Inflammatory macrophage treated with lipopolysaccharide for 1 hour (primary cell): ENCODE data around the gene ZBTB46.
"Not testable (repeated sequence)": the region's sequence is repeated elsewhere in the genome, so short reads cannot be mapped to it uniquely, and the experiment has no call there.

Source experiments
- DNase-seq, 2 donors: peaks; one replicate each; pipeline ENCODE4 v3.0.0-alpha.2; 2020 to 2022

ZBTB46 gene

GRCh38 chr20:63785691-63786131, 45.4 kb downstream of the ZBTB46 start:
- DNase-seq = no peak

DNA sequence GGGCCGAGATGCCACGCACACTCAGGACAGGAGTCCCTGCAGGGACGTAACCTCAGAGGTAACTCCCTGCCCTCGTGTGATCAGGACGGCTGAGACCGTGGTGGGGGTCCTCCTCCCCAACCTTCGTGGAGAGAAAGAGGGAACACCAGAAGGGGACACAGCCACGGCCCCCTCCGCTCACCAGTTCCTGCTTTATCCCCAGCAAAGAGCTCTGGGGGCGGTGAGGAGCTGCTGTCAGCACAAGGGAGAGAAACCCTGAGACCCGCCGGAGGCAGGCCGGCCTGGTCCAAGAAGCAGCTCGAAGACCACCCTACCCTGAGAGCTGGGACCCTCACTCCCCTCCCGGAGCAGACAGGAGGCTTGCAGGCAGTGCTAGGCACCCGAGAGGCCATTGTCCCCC, 47.1 kb downstream of the ZBTB46 start:
- no peak for DNase-seq

DNA sequence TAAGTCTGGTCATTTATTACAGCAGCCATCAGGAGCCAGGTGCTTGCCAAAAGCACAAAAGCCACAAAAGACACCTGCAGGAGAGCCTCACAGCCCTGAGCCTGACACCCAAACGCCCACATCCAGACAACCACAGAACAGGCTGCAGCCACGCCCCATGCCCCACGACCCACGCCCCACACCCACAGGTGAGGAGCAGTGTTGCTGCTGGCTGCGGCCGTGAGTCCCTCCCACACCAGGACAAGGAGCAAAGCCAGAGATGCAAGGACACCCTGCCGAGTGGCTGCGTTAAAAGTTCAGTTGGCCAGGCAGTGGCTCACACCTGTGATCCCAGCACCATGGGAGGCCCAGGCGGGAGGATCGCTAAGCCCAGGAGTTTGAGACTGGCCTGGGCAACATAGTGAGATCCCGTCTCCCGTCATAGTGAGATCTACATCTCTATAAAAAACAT, 48.5 kb downstream of the ZBTB46 start:
- DNase-seq = no peak

DNA sequence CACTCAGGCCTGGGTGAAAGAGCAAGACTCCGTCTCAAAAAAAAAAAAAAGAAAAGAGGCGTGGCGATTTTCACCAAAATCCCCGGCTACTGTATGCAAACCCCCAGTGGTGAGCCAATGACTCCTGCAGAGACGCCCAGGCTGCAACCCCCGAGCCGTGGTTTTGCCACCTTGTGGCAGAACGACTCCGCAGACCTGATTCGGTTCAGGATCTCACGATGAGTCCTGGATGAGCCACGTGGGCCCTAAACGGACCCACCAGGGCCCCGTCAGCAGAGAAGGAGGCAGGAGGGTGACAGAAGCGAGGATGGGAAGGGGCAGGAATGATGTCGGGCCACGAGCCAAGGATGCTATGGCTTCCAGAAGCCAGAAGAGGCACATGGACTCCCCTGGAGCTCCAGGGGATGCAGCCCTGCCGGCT, 49.0 kb downstream of the ZBTB46 start:
- no peak for DNase-seq

DNA sequence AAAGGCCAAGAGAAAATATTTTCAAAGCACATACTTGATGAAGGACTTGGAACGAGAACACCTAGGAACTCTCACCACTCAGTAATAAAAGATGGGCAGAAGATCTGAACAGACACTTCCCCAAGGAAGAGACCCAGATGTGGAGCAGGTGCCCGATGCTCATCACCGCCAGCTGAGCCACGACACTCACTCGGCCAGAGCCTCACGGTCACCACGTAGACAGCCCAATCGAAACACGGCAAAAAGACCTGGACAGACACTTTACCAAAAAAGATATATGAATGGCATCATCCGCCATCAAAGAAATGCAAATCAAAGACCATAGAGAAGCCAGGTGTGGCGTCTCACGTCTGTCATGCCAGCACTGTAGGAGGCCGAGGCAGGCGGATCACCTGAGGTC, 49.9 kb downstream of the ZBTB46 start:
- DNase-seq = no peak

DNA sequence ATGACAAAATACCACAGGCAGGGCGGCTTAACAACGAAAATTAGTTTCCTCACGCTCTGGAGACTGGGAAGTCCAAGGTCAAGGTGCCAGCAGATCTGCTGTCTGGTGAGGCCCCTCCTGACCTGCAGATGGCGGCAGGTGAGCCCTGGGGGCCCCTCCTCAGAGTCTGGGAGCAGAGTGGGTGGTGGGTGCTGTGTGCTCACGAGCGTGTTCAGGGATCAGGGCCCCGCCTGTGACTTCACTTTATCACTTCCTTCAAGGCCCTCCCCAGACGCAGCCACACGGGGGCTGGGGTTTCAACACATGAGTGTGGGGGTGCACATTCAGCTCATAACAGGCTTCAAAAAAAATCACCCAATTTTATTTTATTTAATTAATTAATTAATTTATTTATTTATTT, 52.2 kb downstream of the ZBTB46 start:
- DNase-seq = no peak

GRCh38 chr20:63778034-63778752, 52.9 kb downstream of the ZBTB46 start:
- no peak for DNase-seq

DNA sequence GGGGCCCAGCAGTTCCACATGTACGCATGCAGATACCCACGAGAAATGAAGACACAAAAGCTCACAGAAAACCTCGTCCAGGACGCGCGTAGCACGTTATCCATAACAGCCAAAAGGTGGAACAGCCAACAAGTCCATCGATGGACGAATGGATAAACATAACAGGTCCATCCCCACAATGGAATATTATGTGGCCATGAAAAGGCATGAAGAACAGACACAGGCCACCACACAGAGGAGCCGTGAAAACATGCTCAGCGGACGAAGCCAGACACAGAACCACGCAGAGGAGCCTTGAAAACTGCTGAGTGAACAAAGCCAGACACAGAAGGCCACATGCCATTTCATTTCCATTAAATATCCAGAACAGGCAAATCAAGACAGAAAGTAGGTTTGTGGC, 53.5 kb downstream of the ZBTB46 start:
- DNase-seq = no peak

GRCh38 chr20:63776875-63777274, 54.2 kb downstream of the ZBTB46 start:
- DNase-seq = not testable (repeated sequence)

- no peak for DNase-seq
These were observed 55.7 kb downstream of the ZBTB46 start for GRCh38 chr20:63775096-63775978.

DNA sequence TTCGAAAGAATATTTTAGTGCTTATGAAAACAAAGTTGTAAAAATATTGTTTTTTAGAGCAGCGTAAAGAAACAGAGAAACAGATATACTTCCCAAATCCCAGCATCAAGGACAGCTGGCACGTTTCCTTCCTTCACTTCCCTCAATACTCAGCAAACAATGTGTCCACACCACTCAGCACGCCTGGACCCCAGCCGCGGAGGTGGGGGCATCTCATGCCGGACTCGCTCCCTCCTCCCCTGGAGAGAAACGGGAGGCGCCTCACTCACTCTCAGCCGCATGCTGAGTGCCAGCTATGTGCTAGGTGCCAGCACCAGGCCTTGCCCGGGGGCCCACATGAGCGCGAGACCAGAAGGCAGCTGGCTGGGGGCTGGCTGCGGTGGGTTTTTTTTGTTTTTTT, 56.8 kb downstream of the ZBTB46 start:
- no peak for DNase-seq

GRCh38 chr20:63773571-63774241, 57.4 kb downstream of the ZBTB46 start:
- DNase-seq = no peak

DNA sequence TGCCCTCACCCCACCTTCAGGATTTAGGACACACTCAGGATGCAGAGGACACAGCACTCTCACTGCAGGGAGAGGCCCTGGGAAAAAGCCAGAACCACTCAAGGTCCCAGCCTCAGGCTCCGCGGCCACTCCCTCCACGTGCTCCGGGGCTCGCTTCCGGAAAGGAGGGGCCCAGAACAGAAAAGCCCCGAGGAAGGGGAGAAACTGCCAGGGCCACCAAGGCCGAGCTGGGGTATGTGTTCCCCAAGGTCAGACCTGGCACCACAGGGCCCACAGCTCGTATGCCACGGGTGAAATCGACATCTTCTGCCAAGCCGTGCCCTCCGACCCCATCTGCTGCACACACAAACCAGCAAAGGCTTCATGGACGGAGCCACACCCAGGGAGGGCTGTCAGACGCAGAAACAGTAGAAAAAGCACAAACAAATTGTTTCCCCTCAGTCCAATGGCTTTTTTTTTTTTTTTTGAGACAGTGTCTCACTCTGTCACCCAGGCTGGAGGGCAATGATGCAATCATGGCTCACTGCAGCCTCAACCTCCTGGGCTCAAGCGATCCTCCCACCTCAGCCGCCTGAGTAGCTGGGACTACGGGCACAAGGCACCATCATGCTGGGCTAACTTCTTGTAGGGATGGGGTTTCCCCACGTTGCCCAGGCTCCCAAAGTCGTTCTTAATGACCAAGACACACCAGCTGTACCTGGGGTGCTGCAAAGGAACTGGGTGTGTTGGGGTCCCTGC, 58.1 kb downstream of the ZBTB46 start:
- peak in 1 of 2 donors; percentile 50 for DNase-seq

GRCh38 chr20:63771046-63771707, 59.9 kb downstream of the ZBTB46 start:
- DNase-seq = no peak

DNA sequence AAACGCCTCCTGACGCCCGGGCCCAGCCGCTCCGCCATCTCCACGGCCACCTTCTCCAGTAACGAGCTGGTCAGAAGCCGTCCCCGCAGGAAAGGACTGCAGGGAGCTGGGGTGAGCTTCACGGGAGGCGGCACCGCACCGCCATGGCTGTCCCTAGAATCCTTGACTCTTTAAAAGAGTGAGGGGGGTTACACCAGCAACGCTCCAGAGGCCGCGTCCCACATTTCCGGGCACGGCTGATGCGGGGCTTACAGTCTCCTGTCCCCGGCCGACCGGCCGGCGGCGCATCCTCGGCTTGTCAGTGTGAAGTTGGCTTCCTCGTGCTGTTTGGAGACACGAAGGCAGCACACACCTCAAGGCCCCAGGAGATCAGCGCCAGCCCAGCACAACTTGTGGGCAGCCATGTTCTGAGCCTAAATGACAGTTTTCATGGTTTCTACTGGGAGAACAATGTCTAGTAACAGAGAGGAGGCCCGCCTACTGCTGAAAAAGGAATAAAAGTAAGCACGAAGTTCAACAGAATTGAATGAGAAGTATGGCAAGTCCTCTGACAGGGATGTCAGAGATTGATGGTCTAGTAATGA, 61.1 kb downstream of the ZBTB46 start:
- no peak for DNase-seq

GRCh38 chr20:63768591-63769515, 62.2 kb downstream of the ZBTB46 start:
- DNase-seq = no peak

GRCh38 chr20:63767886-63768285, 63.2 kb downstream of the ZBTB46 start:
- no peak for DNase-seq

DNA sequence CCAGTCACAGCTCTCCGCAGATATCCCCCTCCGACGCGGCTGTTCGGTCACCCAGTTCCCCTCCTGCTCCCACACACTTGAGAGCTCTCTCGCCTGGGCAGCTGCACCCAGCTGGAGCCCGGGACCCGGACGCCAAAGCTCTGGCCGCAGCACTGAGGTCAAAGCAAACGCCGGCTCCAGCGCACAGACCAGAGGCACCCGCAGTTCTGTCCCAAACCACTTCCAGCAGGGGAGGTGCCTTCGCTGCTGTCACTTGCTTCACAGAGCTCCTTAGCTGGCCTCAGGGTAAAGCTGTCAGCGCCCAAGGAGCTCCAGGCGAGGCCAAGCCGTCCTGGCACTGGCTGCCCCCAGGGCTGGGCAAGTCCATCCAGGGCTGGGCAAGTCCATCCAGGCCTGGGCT, 63.6 kb downstream of the ZBTB46 start:
- DNase-seq = no peak

DNA sequence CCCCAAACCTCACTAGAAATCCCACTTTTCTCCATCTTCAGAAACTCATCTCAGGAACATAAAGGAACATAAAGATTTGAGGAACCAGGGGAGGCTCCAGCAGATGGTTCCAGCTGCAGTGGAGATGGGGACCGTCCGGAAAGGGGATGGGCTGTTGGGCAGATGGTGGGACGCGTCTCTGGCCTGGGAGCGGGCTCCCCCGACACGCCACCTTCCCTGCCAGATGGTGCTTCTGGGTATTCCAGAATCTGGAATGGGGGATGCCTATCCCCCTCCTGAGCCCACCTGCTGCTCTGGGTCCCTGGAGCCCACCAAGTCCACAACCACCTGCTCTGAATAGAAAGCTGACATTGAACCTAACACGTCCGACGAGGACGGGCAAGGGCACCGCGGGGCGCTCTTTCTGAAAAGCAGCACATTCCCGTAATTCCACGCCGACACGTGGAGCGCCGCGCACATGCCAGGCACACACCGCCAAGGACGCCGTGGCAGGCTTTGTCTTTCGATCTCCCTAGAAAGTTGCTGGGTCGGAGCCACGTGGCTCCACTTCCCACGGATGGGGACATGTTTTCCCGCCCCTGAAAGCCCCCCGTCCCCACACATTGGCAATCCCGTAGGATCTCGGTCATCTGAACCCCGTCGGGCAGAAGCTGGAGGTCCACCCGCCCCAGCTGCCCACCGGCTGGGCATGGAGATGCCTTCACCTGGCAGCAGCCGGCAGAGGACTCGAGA, 64.2 kb downstream of the ZBTB46 start:
- no peak for DNase-seq

DNA sequence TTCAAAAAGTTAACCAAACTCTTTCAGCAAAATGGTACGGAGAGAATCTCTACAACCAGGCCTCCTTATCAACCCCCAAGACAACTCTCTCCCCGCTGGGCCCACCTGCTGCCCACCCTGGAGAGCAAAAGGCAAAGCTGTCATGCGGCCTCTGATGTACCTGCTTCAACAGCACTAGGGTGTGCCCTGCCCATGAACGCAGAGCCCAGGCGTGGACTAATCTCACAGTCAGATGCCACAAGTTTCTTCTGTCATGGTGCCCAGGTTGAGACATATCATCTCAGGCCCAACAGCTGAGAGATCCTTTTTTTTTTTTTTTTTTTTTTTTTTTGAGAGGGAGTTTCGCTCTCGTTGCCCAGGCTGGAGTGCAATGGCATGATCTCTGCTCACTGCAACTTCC, 65.2 kb downstream of the ZBTB46 start:
- no peak for DNase-seq
